Measurements from ENCODE around the gene LSAMP.

The LSAMP gene

DNA sequence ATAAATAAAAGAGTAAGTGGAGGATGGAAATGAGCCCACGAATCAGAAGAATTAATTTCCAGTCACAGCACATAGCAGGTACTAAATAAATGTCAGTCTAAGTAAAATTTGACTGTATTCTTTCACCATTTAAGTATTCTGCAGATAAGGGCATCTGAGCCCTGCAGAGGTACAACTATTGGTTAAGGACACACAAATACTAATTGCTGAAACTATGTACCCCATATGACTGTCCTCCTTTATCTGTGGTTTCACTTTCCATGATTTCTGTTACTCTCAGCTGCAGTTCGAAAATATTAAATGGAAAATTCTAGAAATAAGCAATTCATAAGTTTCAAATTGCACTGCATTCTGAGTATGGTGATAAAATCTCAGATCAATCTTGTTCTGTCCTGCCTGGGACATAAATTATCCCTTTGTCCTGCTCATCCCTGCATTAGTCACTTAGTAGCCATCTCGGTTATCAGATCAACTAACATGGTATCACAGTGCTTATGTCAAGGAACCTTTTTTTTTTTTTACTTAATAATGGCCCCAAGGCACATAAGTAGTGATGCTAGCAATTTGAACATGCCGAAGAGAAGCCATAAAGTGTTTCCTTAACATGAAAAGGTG, 95.1 kb downstream of the LSAMP start:
- DNase-seq = no peak

GRCh38 chr3:116348216-116348615, 97.1 kb downstream of the LSAMP start:
- DNase-seq = no peak

DNA sequence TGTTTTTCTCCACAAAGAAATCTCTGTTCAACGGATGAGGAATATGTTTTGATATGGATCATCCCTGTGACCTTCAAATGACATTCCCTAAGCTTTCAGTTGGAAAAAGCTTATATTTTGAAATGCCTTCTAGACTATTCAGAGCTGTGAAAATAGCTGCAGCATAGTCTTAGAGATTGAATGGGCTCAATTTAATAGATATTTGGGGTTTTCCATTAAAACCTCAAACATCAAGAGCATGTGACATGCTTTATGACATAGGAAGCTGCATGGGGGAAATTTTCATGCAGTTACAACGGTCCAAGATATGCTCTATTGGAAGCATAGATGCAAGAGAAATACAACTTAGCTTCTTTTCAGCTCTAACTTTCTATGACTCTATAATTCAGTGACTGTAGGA, 102.8 kb downstream of the LSAMP start:
- no peak for DNase-seq

DNA sequence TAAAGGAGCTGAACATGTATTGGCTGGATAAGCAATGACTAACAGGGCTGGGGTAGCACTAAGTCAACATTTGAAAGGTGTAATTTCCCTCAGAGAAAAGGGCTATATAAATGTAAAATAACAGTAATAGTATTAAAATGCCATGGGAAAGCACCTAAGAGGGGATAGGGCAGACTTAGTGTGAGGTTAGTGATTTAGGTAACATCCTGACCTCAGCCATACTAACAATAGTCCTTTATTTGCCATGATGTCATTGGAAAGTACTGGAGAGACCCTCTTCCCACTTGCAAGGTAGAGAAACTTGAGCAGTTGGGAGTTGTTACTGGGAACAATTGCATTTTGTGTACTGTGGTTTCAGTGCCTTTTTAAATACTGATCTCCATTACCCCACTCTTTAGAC, 103.4 kb downstream of the LSAMP start:
- DNase-seq = no peak

DNA sequence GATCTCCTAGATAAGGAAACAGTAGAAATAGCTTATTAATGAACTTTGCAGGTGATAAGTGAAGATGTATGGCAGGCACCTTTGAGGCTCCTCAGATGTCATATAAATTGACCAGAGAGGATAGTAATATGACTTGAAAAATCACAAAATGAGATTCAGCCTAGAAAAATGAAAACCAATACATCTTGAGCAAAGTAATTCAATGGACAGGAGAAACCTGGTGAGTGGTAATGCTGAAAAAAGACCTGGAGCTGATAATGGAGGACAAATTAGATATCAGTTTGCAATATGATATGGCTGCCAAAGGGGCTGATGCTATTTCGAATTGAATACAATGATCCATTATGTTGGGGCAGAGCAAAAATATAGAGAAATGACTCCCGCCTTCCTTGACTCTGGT, 103.9 kb downstream of the LSAMP start:
- DNase-seq = no peak

DNA sequence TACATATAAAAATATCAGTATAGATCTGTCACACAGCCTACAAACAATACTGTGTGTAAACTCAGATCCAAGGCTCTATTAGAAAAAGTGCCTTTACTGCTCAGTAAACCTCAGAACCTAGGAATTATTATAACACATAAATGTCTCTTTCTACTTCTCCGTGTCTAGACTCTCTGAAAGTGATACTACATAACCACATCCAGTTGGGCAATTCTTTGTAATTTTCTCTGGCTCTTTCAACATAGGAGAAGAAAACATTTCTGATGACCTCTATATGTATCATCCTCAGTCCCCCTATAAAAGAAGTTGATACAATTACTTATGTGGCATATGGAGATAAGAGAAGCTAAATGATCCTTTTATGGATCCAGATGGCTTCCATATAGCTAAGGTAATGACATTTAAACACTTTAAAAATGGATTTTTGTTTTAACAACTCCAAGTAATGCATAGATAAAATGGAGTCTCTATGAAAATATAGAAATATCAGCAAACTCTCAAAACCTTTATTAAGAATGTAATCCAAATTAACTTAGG, 104.5 kb downstream of the LSAMP start:
- DNase-seq = peak; percentile 8

DNA sequence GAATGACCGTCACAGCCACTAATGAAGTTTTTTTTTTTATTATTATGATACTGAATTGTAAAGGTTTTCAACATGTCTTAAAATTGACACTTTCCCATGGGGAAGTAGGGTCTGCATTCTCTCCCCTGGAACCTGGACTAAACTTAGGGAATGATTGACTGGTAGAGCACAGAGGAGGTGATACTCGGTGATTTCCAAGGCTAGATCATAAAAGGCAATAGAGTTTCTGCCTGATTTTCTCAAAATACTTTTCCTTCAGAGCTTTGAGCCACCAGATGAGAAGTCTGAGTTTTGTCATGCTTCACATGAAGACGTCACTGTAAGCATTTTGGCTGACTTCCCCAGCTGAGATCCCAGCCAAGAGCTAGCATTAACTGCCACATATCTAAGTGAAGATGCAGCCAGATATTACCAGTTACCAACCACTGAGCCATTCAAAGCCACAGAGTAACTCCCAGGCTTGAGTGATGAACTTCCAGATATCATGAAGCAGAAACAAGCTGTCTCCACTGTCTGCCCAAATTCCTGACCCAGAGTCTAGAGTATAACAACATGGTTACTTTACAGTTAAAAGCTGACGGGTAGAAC, 105.8 kb downstream of the LSAMP start:
- DNase-seq = no peak

DNA sequence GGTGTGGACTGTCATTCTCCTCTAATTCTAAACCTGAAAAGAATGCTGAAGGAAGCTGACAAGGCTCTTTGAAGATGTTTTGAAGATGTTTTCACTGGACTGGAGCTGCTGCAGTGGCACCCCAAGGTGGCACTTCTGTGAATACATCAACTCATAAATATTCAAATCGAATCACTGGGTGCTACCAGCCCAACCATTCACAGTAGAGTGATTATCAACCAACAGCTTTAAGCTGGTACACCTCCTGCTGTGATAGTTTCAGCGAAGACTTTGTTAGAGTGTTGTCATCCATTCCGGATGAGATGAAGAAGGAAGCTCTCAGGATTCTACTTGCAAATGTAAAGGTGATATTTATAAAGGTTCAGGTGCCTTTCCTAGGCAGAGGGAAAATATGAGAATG, 106.6 kb downstream of the LSAMP start:
- DNase-seq = no peak

GRCh38 chr3:116337229-116337628, 108.1 kb downstream of the LSAMP start:
- no peak for DNase-seq

DNA sequence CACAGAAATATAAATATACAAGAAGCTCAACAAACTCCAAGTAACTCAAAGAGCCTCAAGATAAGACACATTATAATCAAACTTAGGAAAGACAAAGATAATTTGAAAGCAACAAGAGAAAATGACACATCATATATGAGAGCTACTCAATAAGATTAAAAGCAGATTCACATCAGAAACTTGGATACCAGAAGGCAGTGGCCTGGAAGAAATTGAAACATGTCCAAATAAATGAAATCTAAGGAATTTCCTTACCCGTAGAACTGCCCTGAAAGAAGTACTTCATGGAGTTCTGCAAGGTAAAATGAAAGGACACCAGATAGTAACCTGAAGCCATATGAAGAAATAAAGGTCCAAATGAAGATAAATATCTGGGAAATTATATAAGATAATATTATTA, 113.9 kb downstream of the LSAMP start:
- no peak for DNase-seq

- DNase-seq = no peak
Measured at GRCh38 chr3:116322750-116323375, 122.4 kb downstream of the LSAMP start.

DNA sequence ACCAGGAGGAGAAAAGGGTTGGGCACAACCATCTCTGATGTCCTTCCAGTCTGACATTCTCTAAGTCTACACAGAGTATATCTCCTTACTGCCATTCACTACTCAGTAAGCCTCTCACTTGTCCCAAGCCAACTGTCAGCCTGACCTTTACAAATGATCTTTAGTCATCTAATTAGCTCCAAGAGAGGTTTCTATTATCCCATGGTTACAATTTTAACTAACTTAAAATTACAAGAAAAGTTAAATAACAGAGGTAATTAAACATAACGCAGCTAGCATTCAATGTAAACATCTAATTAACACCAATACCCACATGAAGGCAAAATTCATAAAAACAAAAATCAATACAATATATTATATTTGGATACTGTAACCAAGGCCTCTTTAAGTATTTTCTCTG, 126.9 kb downstream of the LSAMP start:
- DNase-seq = no peak

- no peak for DNase-seq
Measured at GRCh38 chr3:116316771-116317170, 128.5 kb downstream of the LSAMP start.

DNA sequence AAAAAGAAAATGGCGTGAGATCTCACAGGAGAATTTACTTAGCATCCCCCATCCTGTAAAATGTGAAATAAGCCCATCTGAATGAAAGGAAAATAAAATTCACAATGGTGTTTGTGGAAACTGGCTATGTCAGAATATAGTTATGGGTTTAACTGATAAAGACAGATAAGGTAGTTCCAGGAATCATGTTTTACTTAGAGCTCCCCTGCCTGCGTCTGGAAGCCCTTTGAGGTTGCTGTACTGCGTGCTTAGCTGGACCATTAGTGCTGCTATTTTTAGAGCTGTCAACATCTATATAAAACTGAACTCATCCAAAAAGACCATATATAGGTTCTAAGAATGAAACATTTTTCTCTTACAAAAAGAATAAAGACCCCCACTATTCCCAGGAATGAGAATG, 130.8 kb downstream of the LSAMP start:
- DNase-seq = no peak

DNA sequence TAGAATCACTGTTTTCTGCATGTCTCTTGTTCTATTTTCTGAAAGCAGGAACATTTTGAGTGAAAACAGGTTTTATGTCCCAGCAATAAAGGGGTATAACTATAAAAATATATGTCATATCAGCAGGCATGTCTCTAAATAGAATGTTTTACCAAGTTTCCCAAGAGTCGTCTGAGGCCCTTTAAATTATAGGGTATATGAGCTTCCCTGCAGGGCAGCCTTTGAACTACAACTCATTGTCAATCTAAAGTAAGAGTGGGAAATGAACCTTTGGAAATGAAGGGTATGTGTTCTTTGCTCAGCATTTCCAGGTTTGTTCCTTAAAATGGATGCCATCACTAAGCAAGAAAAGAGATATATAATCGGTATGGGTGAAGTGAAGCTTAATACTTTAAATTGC, 138.6 kb downstream of the LSAMP start:
- DNase-seq = no peak

- DNase-seq = no peak
Measured at GRCh38 chr3:116306149-116306548, 139.1 kb downstream of the LSAMP start.

DNA sequence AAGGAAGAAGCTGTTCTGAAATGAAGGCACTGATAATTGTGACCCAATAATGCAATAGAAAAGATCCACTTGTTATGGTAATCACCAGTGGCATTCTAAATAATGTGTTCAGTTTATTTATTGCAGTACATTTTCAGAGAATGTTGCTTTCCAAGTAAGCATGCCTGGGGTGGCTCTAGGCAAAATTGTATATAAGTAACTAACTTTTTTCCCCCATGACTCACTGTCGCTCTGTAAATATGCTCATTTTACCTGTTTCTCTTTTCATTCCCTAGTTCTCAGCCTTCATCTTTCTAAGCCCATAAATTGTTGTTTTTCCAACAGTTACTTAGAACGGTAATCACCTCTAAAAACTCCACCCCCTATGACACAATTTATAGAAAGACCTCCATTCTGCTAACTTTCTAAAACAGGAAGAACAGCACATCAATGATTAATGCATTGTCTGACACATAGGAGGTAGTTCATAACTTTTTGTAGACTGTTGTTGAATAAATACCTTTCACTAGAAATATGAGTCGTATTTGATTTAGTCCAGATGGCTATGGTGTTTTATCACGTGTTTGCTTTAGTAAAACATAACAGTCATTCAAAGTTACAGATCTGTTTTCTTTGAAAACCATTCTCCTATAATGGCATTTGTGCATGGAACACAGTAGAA, 143.1 kb downstream of the LSAMP start:
- no peak for DNase-seq

- DNase-seq = no peak
Measured at GRCh38 chr3:116301422-116301821, 143.9 kb downstream of the LSAMP start.

DNA sequence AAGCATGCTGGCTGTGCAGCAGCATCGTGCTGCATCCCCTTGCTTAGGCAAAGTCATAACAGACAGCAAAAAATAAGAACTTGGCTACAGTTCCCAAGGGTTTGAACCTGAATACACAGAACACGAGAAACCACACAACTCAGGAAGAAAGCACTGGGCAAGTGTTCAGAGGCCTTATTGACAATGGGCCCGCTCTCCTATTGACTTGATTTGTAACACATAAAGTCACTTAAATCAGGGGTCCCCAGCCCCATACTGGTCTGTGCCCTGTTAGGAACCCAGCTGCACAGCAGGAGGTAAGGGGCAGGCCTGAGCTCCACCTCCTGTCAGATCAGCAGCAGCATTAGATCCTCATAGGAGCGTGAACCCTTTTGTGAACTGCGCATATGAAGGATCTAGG, 145.1 kb downstream of the LSAMP start:
- DNase-seq = no peak

GRCh38 chr3:116299646-116300081, 145.6 kb downstream of the LSAMP start:
- peak; percentile 30 for DNase-seq

GRCh38 chr3:116298151-116298550, 147.1 kb downstream of the LSAMP start:
- DNase-seq = no peak

- DNase-seq = peak; percentile 96
Measured at GRCh38 chr3:116291141-116291540, 154.1 kb downstream of the LSAMP start.

GRCh38 chr3:116288485-116288884, 156.8 kb downstream of the LSAMP start:
- DNase-seq = no peak

All from NCI-H524 treated with DMSO at 0.1 percent for 48 hours (cell line).